HepG2 (cell line): ENCODE measurements around the gene FRMD4B. TPM values are rescaled to one million over a fixed set of nuclear protein-coding genes. Genes with fewer than 3 reads are reported as not detected.

Source experiments
- ATAC-seq: fragments of 200-7000 bp; cut with Tn5 transposase; 3 replicates; pipeline ENCODE4 v1.9.1; 2020; ENCODE audit warnings: mild to moderate bottlenecking, moderate library complexity
- BruUV-seq: library from RNA; stranded (reverse); fragments of 400-500 nt; replicated peaks from 2 replicates; lab custom pipeline; 2021; lab: Mats Ljungman, UMichigan
- CTCF ChIA-PET: fragments of 300-600 bp; formaldehyde crosslinking; extraction: SDS; loops from one replicate; lab custom pipeline; 2021; ENCODE audit warnings: low total read pairs, inconsistent platforms, low intra/inter-chr PET ratio; lab: Yijun Ruan, JAX
- POLR2A ChIA-PET: fragments of 350-600 bp; sonication (Branson Sonifier 250); formaldehyde crosslinking; loops from one replicate; lab custom pipeline; 2020; ENCODE audit warnings: antibody characterized with exemption, inconsistent platforms; lab: Yijun Ruan, JAX
- DNase-seq: peaks from one replicate; pipeline ENCODE4 v3.0.0-alpha.2; 2015; ENCODE audit warnings: low spot score
- FAIRE-seq: peaks from 3 replicates; lab custom pipeline; 2011; peaks lifted over from hg19 to GRCh38; lab: Jason Lieb, UNC
- H2AFZ ChIP-seq: one replicate; pipeline ENCODE4 v1.6.1; 2011; ENCODE audit warnings: low read length, inconsistent platforms
- H3K27ac ChIP-seq: fragments of 300-600 bp; 3 replicates; pipeline ENCODE4 v1.8.0; 2011; ENCODE audit warnings: mixed run types, mild to moderate bottlenecking, mixed read lengths, low read length, inconsistent platforms; ENCODE audit not compliant: insufficient read depth; ENCODE audit errors: extremely low read length
- H3K27me3 ChIP-seq, 2 experiments: fragments of 200-600 bp in 1 of 2; 2 replicates in 1 of 2; 3 replicates in 1 of 2; pipeline versions ENCODE4 v1.6.0 to v1.8.0; 2011; ENCODE audit warnings: low read length in 2 of 2, mild to moderate bottlenecking in 2 of 2, moderate library complexity in 2 of 2, inconsistent platforms in 1 of 2; ENCODE audit not compliant: insufficient read depth in 2 of 2, control insufficient read depth in 1 of 2
- H3K36me3 ChIP-seq, 2 experiments: fragments of 200-600 bp in 1 of 2; replicated peaks in 1 of 2; 2 replicates in 1 of 2; 3 replicates in 1 of 2; pipeline versions ENCODE4 v1.5.1 to v1.8.0; 2011; ENCODE audit warnings: low read length in 2 of 2, inconsistent platforms in 1 of 2; ENCODE audit not compliant: insufficient read depth in 2 of 2, control insufficient read depth in 1 of 2
- H3K4me1 ChIP-seq: 2 replicates; pipeline ENCODE4 v1.5.1; 2012; ENCODE audit warnings: low read length, inconsistent platforms; ENCODE audit not compliant: insufficient read depth
- H3K4me2 ChIP-seq: 2 replicates; pipeline ENCODE4 v1.6.0; 2011; ENCODE audit warnings: low read depth, low read length, inconsistent platforms
- H3K4me3 ChIP-seq, 3 experiments: fragments of 200-600 bp in 1 of 3; sonication (generic), shearing (Covaris generic) in 1 of 3; replicated peaks in 1 of 3; 2 replicates each; pipeline ENCODE4 v1.5.1; 2011 to 2016; ENCODE audit warnings: low read length in 3 of 3, inconsistent platforms in 2 of 3, low read depth in 2 of 3, mild to moderate bottlenecking in 2 of 3, control low read depth in 1 of 3, mixed read lengths in 1 of 3; ENCODE audit not compliant: insufficient read depth in 1 of 3
- H3K79me2 ChIP-seq: one replicate; pipeline ENCODE4 v1.6.1; 2011; ENCODE audit warnings: low read length, inconsistent platforms; ENCODE audit not compliant: insufficient read depth
- H3K9ac ChIP-seq: 2 replicates; pipeline ENCODE4 v1.6.0; 2011; ENCODE audit warnings: mild to moderate bottlenecking, low read depth, low read length, inconsistent platforms; ENCODE audit not compliant: insufficient read depth
- H3K9me3 ChIP-seq: 2 replicates; pipeline ENCODE4 v1.5.1; 2012; ENCODE audit warnings: mild to moderate bottlenecking, low read length
- H4K20me1 ChIP-seq: 2 replicates; pipeline ENCODE4 v1.6.0; 2011; ENCODE audit warnings: inconsistent platforms, mild to moderate bottlenecking, low read length, moderate library complexity; ENCODE audit not compliant: insufficient read depth
- ATF1 ChIP-seq: IDR thresholded peaks from 2 replicates; pipeline ENCODE4 v1.6.1; 2016; ENCODE audit warnings: mild to moderate bottlenecking, control low read depth
- CCAR2 ChIP-seq: fragments of 200-400 bp; formaldehyde crosslinking; optimal IDR thresholded peaks from 2 replicates; pipeline ENCODE3; 2018; ENCODE audit warnings: low read depth, mild to moderate bottlenecking, low read length, moderate library complexity
- CSRNP2 ChIP-seq: sonication (generic); formaldehyde crosslinking; conservative IDR thresholded peaks from 2 replicates; pipeline ENCODE4 v1.8.0; 2022; ENCODE audit warnings: low read depth, missing genetic modification reagents
- DMTF1 ChIP-seq: sonication (generic); formaldehyde crosslinking; IDR thresholded peaks from 2 replicates; pipeline ENCODE4 v1.4.0; 2020; ENCODE audit warnings: mild to moderate bottlenecking, missing genetic modification reagents
- HNRNPLL ChIP-seq: fragments of 200-400 bp; formaldehyde crosslinking; IDR thresholded peaks from 2 replicates; pipeline ENCODE4 v1.6.1; 2017; ENCODE audit warnings: mild to moderate bottlenecking, low read depth, low read length; ENCODE audit not compliant: poor library complexity, severe bottlenecking
- MXD3 ChIP-seq: IDR thresholded peaks from 2 replicates; pipeline ENCODE4 v1.6.1; 2016; ENCODE audit warnings: mild to moderate bottlenecking, missing biosample characterization, missing genetic modification reagents
- NKX3-1 ChIP-seq: sonication (generic); formaldehyde crosslinking; IDR thresholded peaks from 2 replicates; pipeline ENCODE4 v1.5.0; 2020; ENCODE audit warnings: missing genetic modification reagents
- PITX1 ChIP-seq: sonication (generic); formaldehyde crosslinking; IDR thresholded peaks from 2 replicates; pipeline ENCODE4 v1.5.1; 2020; ENCODE audit warnings: mild to moderate bottlenecking, missing genetic modification reagents
- POLR2G ChIP-seq: fragments of 200-400 bp; formaldehyde crosslinking; IDR thresholded peaks from 2 replicates; pipeline ENCODE4 v1.6.1; 2018; ENCODE audit warnings: mild to moderate bottlenecking, low read depth, low read length, moderate library complexity
- RNF2 ChIP-seq: fragments of 450-650 bp; conservative IDR thresholded peaks from 2 replicates; pipeline ENCODE4 v1.6.1; 2016; ENCODE audit warnings: low read depth
- RORA ChIP-seq: sonication (generic); formaldehyde crosslinking; IDR thresholded peaks from 2 replicates; pipeline ENCODE4 v1.5.0; 2020; ENCODE audit warnings: mild to moderate bottlenecking, missing genetic modification reagents, moderate library complexity
- SMYD3 ChIP-seq: sonication (generic); formaldehyde crosslinking; IDR thresholded peaks from 2 replicates; pipeline ENCODE4 v1.8.1; 2023; ENCODE audit warnings: mild to moderate bottlenecking, missing genetic modification reagents
- SP140L ChIP-seq: sonication (generic); formaldehyde crosslinking; IDR thresholded peaks from 2 replicates; pipeline ENCODE4 v1.4.0; 2020; ENCODE audit warnings: missing genetic modification reagents, borderline replicate concordance
- ZBTB4 ChIP-seq: sonication (generic); formaldehyde crosslinking; IDR thresholded peaks from 2 replicates; pipeline ENCODE4 v1.4.0; 2020; ENCODE audit warnings: missing genetic modification reagents, mild to moderate bottlenecking, borderline replicate concordance
- ZNF557 ChIP-seq: sonication (generic); formaldehyde crosslinking; IDR thresholded peaks from 2 replicates; pipeline ENCODE4 v1.4.0; 2020; ENCODE audit warnings: missing genetic modification reagents
- ZNF607 ChIP-seq: sonication (generic); formaldehyde crosslinking; IDR thresholded peaks from 2 replicates; pipeline ENCODE4 v1.5.1; 2020; ENCODE audit warnings: missing genetic modification reagents, mild to moderate bottlenecking, borderline replicate concordance
- ZNF747 ChIP-seq: sonication (generic); formaldehyde crosslinking; IDR thresholded peaks from 2 replicates; pipeline ENCODE4 v1.8.1; 2023; ENCODE audit warnings: missing genetic modification reagents, mild to moderate bottlenecking, borderline replicate concordance
- in situ Hi-C: cut with HindIII; loops from 2 replicates; pipeline ENCODE4 v1.10.0; 2017; ENCODE audit warnings: low pct_unique_long_range_greater_than_20kb; ENCODE audit not compliant: extremely low pct_ligation_motif_present
- intact Hi-C: fragments of 100-400 bp; cut with micrococcal nuclease; formaldehyde crosslinking; loops from one replicate; pipeline ENCODE4 v1.10.0; 2022; ENCODE audit not compliant: unreplicated experiment
- polyA plus RNA-seq, 8 experiments: library from polyadenylated mRNA; depleted of rRNA in 3 of 8; stranded (reverse) in 7 of 8; unstranded in 1 of 8; fragments of >200 nt; fragmentation: Illumina TruSeq in 4 of 8; extraction: Trizol in 4 of 8; gene quantifications; 2 replicates each; pipeline versions ENCODE4 v1.2.1 to v1.2.3, GENCODE V29; 2011 to 2016; ENCODE audit warnings: low read depth in 4 of 8, missing spikeins in 1 of 8, mixed read lengths in 1 of 8; ENCODE audit not compliant: insufficient read depth in 1 of 8
- total RNA-seq, 5 experiments: library from RNA; depleted of rRNA; stranded (reverse); fragments of >200 nt; fragmentation: Illumina TruSeq; extraction: Trizol; gene quantifications; 2 replicates each; pipeline ENCODE4 v1.2.3, GENCODE V29; 2016; ENCODE audit warnings: low read depth in 1 of 5

FRMD4B gene
- total and polyA plus RNA-seq, 2 of the 13 experiments (the other 11 are each of a cell fraction or from before 2014, with no cell fraction given) = 3.0 to 3.3 TPM

- ATAC-seq (no peak), FAIRE-seq (no peak), DNase-seq (no peak)
- no peaks in the 10 kb centered on the region for H3K79me2 ChIP-seq
- H4K20me1 ChIP-seq = no peaks in the 10 kb centered on the region; the same call in 1 of the 2 replicates
- H3K9ac ChIP-seq = no peak overlapping the region
- no peak overlapping the region for H3K27ac ChIP-seq
- POLR2A ChIA-PET = no interaction called here
- H3K27me3 ChIP-seq = no peaks in the 10 kb centered on the region
- TF ChIP-seq PITX1 (CRISPR knock-in tag) = no peak
- no peak for TF ChIP-seq MXD3 (CRISPR knock-in tag)
- TF ChIP-seq ATF1 (CRISPR knock-in tag) = no peak
- TF ChIP-seq POLR2G = no peak
- no peak for TF ChIP-seq ZBTB4
- TF ChIP-seq ZNF607 (CRISPR knock-in tag) = no peak
- TF ChIP-seq SMYD3 (CRISPR knock-in tag) = no peak
- no peak for TF ChIP-seq ZNF747 (CRISPR knock-in tag)
- no peak for TF ChIP-seq CSRNP2 (CRISPR knock-in tag)
- TF ChIP-seq CCAR2 = no peak
- TF ChIP-seq SP140L (CRISPR knock-in tag) = no peak
- no peak for TF ChIP-seq NKX3-1 (CRISPR knock-in tag)
- TF ChIP-seq HNRNPLL = no peak
- no peak for TF ChIP-seq ZNF557 (CRISPR knock-in tag)
- TF ChIP-seq DMTF1 = no peak
- TF ChIP-seq RORA (CRISPR knock-in tag) = no peak
- TF ChIP-seq RNF2 = no peak
- CTCF ChIA-PET = no interaction called here
- no peaks in the 10 kb centered on the region for H3K36me3 ChIP-seq
- no peak overlapping the region for H3K4me3 ChIP-seq
- in situ Hi-C loops (no loop called here), intact Hi-C loops (loop anchor here (5.0 kb wide), 1 partner anchor 265 kb away; no protein-coding TSS in a partner anchor)
- no peak overlapping the region for H2AFZ ChIP-seq
- no peaks in the 10 kb centered on the region for H3K4me1 ChIP-seq
- H3K4me2 ChIP-seq = no peak overlapping the region
- BruUV-seq = no TSS peak
- H3K9me3 ChIP-seq = no peaks in the 10 kb centered on the region
Observed at GRCh38 chr3:69426967-69427304, 41.0 kb upstream of the FRMD4B start.
